Uterus (tissue), 2 donors: ENCODE results near the gene WWOX.

ENCODE experiments used
- POLR2A ChIP-seq, 2 donors: fragments of 450-650 bp; IDR thresholded peaks; one replicate each; pipeline ENCODE4 v1.6.1; 2016; ENCODE audit warnings: antibody characterized with exemption in 2 of 2, mild to moderate bottlenecking in 1 of 2, moderate library complexity in 1 of 2
- TF ChIP-seq, protein P1 (sequence below), 4 experiments: fragments of 200-600 bp in 2 of 4; fragments of 450-650 bp in 2 of 4; sonication (generic) in 2 of 4; IDR thresholded peaks; one replicate each; pipeline ENCODE4 v1.5.1; 2016 to 2019; ENCODE audit warnings: antibody characterized with exemption in 4 of 4, mild to moderate bottlenecking in 2 of 4, moderate library complexity in 1 of 4

DNA sequence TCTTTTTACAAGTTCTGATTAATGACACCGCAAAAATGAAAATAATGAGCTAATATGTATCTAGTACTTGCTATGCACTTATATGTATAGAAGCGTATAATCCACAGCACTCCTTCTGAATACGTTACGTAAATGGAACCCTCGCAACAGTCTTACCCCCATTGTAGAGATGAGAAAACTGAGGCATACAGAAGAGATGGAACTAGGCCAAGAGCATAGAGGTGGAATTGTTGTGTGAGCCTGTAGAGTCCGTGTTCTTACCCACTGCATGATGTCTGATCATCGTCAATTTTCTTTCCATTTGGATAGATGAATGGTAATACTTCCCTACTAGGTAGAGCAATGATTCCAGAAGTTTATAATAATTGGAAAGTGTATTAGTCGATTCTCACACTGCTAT is 394.1 kb downstream of the WWOX start:
- TF ChIP-seq, protein P1, sequence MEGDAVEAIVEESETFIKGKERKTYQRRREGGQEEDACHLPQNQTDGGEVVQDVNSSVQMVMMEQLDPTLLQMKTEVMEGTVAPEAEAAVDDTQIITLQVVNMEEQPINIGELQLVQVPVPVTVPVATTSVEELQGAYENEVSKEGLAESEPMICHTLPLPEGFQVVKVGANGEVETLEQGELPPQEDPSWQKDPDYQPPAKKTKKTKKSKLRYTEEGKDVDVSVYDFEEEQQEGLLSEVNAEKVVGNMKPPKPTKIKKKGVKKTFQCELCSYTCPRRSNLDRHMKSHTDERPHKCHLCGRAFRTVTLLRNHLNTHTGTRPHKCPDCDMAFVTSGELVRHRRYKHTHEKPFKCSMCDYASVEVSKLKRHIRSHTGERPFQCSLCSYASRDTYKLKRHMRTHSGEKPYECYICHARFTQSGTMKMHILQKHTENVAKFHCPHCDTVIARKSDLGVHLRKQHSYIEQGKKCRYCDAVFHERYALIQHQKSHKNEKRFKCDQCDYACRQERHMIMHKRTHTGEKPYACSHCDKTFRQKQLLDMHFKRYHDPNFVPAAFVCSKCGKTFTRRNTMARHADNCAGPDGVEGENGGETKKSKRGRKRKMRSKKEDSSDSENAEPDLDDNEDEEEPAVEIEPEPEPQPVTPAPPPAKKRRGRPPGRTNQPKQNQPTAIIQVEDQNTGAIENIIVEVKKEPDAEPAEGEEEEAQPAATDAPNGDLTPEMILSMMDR (IDR thresholded peaks at IDR 0.05): no peak
- no peak for TF ChIP-seq POLR2A (IDR thresholded peaks at IDR 0.05)
